ENCODE results near the gene HDHD5. TPM values are rescaled to one million over a fixed set of nuclear protein-coding genes. Genes with fewer than 3 reads are reported as not detected.

The HDHD5 gene
- total RNA-seq, 1 donor from 2014 or later = 50.8 TPM

DNA sequence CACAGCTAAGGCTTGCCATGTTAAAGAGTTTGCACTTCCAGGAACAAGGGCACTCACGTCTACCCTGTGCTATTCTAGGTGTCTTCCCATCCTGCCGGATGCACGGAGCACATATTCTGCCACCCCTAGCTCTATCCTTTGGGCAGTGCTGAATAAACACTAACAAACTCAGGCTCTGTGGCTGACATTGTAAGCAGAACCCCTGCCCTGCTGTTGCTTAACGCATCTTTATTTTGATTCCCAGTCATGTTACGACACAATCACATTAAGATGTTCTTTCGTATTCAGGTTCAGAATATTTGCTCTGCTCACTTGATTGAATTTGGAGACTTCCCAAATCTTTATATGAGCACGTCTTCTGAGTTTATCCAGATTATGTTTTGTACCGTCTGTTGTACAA is 3.7 kb upstream of the HDHD5 start:
- Mint-ChIP-seq H3K27ac (ENCODE audit: unreplicated experiment) (no peak overlapping the region), H3K9me3 (no peaks in the 10 kb centered on the region), H3K27me3 (ENCODE audit: low read depth) (no peaks in the 10 kb centered on the region), H3K36me3 (ENCODE audit: low read depth) (no peaks in the 10 kb centered on the region), H3K4me1 (peaks cover 9% of the 10 kb centered on the region), H3K4me3 (no peak overlapping the region)
- DNase-seq (ENCODE audit: low read depth, low spot score) = no peak
- TF ChIP-seq, protein P1, sequence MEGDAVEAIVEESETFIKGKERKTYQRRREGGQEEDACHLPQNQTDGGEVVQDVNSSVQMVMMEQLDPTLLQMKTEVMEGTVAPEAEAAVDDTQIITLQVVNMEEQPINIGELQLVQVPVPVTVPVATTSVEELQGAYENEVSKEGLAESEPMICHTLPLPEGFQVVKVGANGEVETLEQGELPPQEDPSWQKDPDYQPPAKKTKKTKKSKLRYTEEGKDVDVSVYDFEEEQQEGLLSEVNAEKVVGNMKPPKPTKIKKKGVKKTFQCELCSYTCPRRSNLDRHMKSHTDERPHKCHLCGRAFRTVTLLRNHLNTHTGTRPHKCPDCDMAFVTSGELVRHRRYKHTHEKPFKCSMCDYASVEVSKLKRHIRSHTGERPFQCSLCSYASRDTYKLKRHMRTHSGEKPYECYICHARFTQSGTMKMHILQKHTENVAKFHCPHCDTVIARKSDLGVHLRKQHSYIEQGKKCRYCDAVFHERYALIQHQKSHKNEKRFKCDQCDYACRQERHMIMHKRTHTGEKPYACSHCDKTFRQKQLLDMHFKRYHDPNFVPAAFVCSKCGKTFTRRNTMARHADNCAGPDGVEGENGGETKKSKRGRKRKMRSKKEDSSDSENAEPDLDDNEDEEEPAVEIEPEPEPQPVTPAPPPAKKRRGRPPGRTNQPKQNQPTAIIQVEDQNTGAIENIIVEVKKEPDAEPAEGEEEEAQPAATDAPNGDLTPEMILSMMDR (conservative IDR thresholded peaks at IDR 0.05) = no peak

DNA sequence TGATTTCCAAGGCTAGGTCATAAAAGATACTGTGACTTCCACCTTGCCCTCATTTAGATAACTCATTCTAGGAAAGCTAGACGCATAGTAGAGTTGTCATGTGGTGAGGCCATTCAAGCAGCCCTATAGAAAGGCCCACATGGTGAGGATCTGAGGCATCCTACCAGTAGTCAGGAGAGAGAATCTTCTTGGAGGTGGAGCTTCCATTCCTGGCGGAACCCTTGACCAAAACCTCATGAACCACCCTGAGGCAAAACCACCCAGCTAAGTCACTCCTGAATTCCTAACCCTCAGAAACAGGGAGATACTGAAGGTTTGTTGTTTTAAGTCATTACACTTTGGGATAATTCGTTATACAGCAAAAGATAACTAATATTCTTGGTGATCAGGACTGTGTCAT is 2.9 kb upstream of the HDHD5 start:
- Mint-ChIP-seq H3K9me3 (no peaks in the 10 kb centered on the region), H3K4me3 (peak overlapping the region; percentile 29), H3K27me3 (ENCODE audit: low read depth) (no peaks in the 10 kb centered on the region), H3K4me1 (peaks cover 12% of the 10 kb centered on the region), H3K27ac (ENCODE audit: unreplicated experiment) (no peak overlapping the region), H3K36me3 (ENCODE audit: low read depth) (no peaks in the 10 kb centered on the region)
- TF ChIP-seq, protein P1 (conservative IDR thresholded peaks at IDR 0.05) = no peak
- DNase-seq (ENCODE audit: low read depth, low spot score) = no peak

DNA sequence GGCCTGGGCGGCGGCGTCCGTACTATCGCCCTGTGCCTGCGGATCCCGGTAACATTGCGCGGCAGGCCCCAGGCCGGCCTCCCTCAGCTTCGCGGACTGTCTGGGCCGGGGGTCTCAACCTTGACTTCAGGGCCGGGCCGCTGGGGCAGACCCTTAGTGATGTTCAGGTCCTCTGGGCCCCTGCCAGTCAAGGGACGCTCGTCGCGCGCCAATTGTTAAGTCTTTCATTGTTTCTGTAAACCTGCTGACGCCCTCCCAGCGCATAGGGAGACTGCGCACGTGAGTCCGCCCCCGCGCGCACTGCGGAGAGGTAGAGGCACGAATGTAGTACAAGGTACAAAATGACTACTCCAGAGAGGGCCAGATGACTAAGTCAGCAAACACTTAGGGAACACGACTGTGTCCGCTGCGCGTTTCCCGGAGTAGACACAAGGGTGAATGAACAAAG is 451 bp upstream of the HDHD5 start:
- Mint-ChIP-seq H3K4me1 (peaks cover 19% of the 10 kb centered on the region), H3K27ac (ENCODE audit: unreplicated experiment) (peak overlapping the region; percentile 93), H3K4me3 (peak overlapping the region; percentile 91), H3K9me3 (no peaks in the 10 kb centered on the region), H3K36me3 (ENCODE audit: low read depth) (no peaks in the 10 kb centered on the region), H3K27me3 (ENCODE audit: low read depth) (no peaks in the 10 kb centered on the region)
- DNase-seq (ENCODE audit: low read depth, low spot score) = no peak
- TF ChIP-seq, protein P1 (conservative IDR thresholded peaks at IDR 0.05) = no peak

DNA sequence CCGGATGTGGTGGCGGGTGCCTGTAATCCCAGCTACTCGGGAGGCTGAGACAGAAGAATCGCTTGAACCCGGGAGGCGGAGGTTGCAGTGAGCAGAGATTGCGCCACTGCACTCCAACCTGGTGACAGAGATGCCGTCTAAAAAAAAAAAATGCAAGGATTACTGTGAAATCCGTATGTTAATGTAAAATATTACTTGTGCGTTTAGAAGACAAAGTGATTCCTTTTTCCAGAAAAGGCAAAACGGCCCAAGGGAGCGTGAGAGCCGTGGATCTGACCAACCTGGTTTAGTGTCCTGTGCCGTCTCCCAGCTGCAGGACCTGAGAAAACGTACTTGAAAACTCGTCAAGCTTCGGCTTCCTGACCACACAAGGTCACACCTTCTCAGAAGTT is 905 bp downstream of the HDHD5 start:
- H3K36me3 Mint-ChIP-seq (ENCODE audit: low read depth) = no peaks in the 10 kb centered on the region
- TF ChIP-seq, protein P1 (conservative IDR thresholded peaks at IDR 0.05) = no peak
- DNase-seq (ENCODE audit: low read depth, low spot score) = no peak
- H3K9me3 Mint-ChIP-seq = no peaks in the 10 kb centered on the region
- peak overlapping the region; percentile 85 for H3K4me3 Mint-ChIP-seq
- peak overlapping the region; percentile 86 for H3K27ac Mint-ChIP-seq (ENCODE audit: unreplicated experiment)
- H3K4me1 Mint-ChIP-seq = peaks cover 19% of the 10 kb centered on the region
- H3K27me3 Mint-ChIP-seq (ENCODE audit: low read depth) = no peaks in the 10 kb centered on the region

DNA sequence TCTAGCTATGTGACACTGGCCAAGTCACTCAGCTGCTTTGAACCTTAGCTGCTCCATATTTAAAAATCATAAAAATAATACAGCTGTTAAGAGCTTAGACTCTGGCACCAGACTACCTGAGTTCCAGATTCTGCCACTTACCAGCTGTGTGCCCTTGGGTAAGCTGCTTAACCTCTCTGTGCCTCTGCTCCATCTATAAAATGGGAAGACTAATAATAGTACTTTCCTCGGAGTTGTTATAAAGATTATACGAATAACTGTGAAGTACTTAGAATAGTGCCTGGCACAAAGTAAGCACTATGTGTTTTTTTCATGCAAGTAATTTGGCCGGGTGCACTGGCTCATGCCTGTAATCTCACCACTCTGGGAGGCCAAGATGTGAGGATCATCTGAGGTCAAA is 1.4 kb downstream of the HDHD5 start:
- Mint-ChIP-seq H3K9me3 (no peaks in the 10 kb centered on the region), H3K4me3 (peak overlapping the region; percentile 85), H3K4me1 (peaks cover 19% of the 10 kb centered on the region), H3K27ac (ENCODE audit: unreplicated experiment) (no peak overlapping the region), H3K36me3 (ENCODE audit: low read depth) (no peaks in the 10 kb centered on the region), H3K27me3 (ENCODE audit: low read depth) (no peaks in the 10 kb centered on the region)
- TF ChIP-seq, protein P1 (conservative IDR thresholded peaks at IDR 0.05) = no peak
- DNase-seq (ENCODE audit: low read depth, low spot score) = no peak

DNA sequence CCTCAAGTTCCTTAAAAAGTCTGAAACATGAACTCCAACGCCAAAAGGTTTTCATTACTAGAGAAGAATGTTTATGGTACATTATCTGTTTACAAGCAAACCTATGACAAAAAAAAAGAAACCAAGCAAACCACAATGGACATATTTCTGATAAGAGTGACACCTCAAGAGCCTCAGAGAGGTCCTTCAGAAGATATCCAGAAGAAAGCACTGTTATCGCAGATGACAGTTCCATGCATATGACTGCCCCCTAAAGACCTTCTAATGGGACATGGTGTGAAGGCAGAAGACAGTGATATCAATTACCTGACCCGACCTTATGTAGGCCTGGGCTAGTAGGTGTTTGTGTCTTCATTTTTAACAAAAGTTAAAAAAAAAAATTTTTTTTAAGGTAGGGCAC is 3.1 kb downstream of the HDHD5 start:
- TF ChIP-seq, protein P1 (conservative IDR thresholded peaks at IDR 0.05) = no peak
- no peaks in the 10 kb centered on the region for H3K9me3 Mint-ChIP-seq
- no peaks in the 10 kb centered on the region for H3K27me3 Mint-ChIP-seq (ENCODE audit: low read depth)
- DNase-seq (ENCODE audit: low read depth, low spot score) = no peak
- peaks cover 27% of the 10 kb centered on the region for H3K4me1 Mint-ChIP-seq
- peak overlapping the region; percentile 81 for H3K4me3 Mint-ChIP-seq
- no peak overlapping the region for H3K27ac Mint-ChIP-seq (ENCODE audit: unreplicated experiment)
- no peaks in the 10 kb centered on the region for H3K36me3 Mint-ChIP-seq (ENCODE audit: low read depth)
